Heart left ventricle (tissue), 16 donors: ENCODE measurements around the gene PLPP1. TPM values are rescaled to one million over a fixed set of nuclear protein-coding genes. Genes with fewer than 3 reads are reported as not detected.

Experiments used
- ATAC-seq, 4 donors: fragments of 200-7000 bp; cut with Tn5 transposase; one replicate each; pipeline ENCODE4 v1.9.1; 2020 to 2022; ENCODE audit warnings: moderate library complexity in 4 of 4, mild to moderate bottlenecking in 3 of 4, moderate number of reproducible peaks in 1 of 4
- DNase-seq, 5 donors: peaks; one replicate each; pipeline ENCODE4 v3.0.0-alpha.2; 2020
- H3K27ac ChIP-seq, 12 donors: fragments of 200-600 bp; sonication (generic) in 4 of 12; one replicate each; pipeline versions ENCODE4 v1.5.0 to v1.8.0; 2016 to 2022; ENCODE audit warnings: mild to moderate bottlenecking in 2 of 12
- H3K27me3 ChIP-seq, 9 donors: fragments of 200-600 bp; sonication (generic) in 2 of 9; one replicate each; pipeline versions ENCODE4 v1.5.1 to v1.8.0; 2016 to 2022; ENCODE audit warnings: mild to moderate bottlenecking in 3 of 9
- H3K36me3 ChIP-seq, 9 donors: fragments of 200-600 bp; sonication (generic) in 2 of 9; one replicate each; pipeline versions ENCODE4 v1.5.0 to v1.8.0; 2018 to 2022; ENCODE audit warnings: mild to moderate bottlenecking in 2 of 9
- H3K4me1 ChIP-seq, 12 donors: fragments of 200-600 bp; sonication (generic) in 4 of 12; one replicate each; pipeline versions ENCODE4 v1.5.0 to v1.8.0; 2016 to 2022; ENCODE audit warnings: mild to moderate bottlenecking in 3 of 12
- H3K4me3 ChIP-seq, 12 donors: fragments of 200-600 bp; sonication (generic) in 4 of 12; one replicate each; pipeline versions ENCODE4 v1.5.0 to v1.8.0; 2017 to 2022; ENCODE audit warnings: mild to moderate bottlenecking in 9 of 12, moderate library complexity in 4 of 12
- H3K9me3 ChIP-seq, 12 donors: fragments of 200-600 bp; sonication (generic) in 4 of 12; one replicate each; pipeline versions ENCODE4 v1.5.0 to v1.8.0; 2016 to 2022; ENCODE audit warnings: mild to moderate bottlenecking in 1 of 12
- POLR2A ChIP-seq, 2 donors: fragments of 450-650 bp; IDR thresholded peaks; one replicate each; pipeline ENCODE4 v1.6.1; 2017; ENCODE audit warnings: antibody characterized with exemption in 2 of 2, mild to moderate bottlenecking in 2 of 2, moderate library complexity in 2 of 2
- WGBS, 4 donors: extraction: QIAGEN DNeasy Blood & Tissue Kit in 2 of 4; methylation state at CpG; one replicate each; pipeline versions ENCODE4 v1.1.5 to v1.1.7; 2013 to 2018; 5-methylcytosine and 5-hydroxymethylcytosine counted together
- intact Hi-C, 10 donors: fragments of 100-400 bp; cut with DNase I; formaldehyde crosslinking; loops; one replicate each; pipeline versions ENCODE4 v1.11.1 to v1.14.2; 2022
- polyA plus RNA-seq, 2 donors: library from polyadenylated mRNA; stranded (reverse); fragments of 200-250 nt; gene quantifications; one replicate each; pipeline ENCODE4 v1.2.3, GENCODE V29; 2013
- total RNA-seq, 9 donors: library from RNA; depleted of rRNA in 2 of 9; stranded (reverse); fragments of >200 nt in 2 of 9; fragmentation: NEBNext Ultra II Directional in 3 of 9; extraction: Animal tissue kit (Norgen Biotek cat#: 25700) in 3 of 9; gene quantifications; one replicate each; pipeline versions ENCODE4 v1.1.0 to v1.2.4, GENCODE V29; 2016 to 2023
- TF ChIP-seq, protein P1 (sequence below), 12 donors: fragments of 200-600 bp; sonication (generic) in 4 of 12; IDR thresholded peaks; one replicate each; pipeline versions ENCODE4 v1.5.0 to v1.8.0; 2018 to 2022; ENCODE audit warnings: antibody characterized with exemption in 12 of 12, mild to moderate bottlenecking in 5 of 12
- donor health status: ischemic (EF 13 %, LVEDD 7.1; RV severe dilation, severe dysfunction).
- donor health status: healthy with polysubstance abuse.
- donor health status: DM: no; HTN: yes; CAD: no.
- donor health status: DM: no; HTN: no; CAD: no.
- donor health status: ischemic (EF 25% LVEDD 6.9; RV normal size, moderate dysfunction).
- donor health status: ischemic (EF 25% LVEDD 5.7; RV mildly dilated, moderate dysfunction).
- donor health status: healthy.
- donor health status: DM: yes; HTN: yes; CAD: no.
- donor health status: ischemic (EF 35%, LVEDD 5.7; RV mildly dilated, moderate dysfunction).
- donor health status: nonischemic (EF 11% LVEDD 7.7; RV severe dilation, severe dysfunction).
- donor health status: DM: yes; HTN: yes; CAD: no.
- donor health status: PGD.
- donor health status: ischemic (EF 29% LVEDD 5.4; RV normal size, mild dysfunction).
- donor health status: nonischemic (EF 23%, LVEDD 6.1; RV moderate dilation, normal function).

Gene PLPP1
- total and polyA plus RNA-seq, 11 donors: 64.9 to 223 (median 81.5) TPM

GRCh38 chr5:55570026-55570425 is 35.3 kb upstream of the PLPP1 start:
- TF ChIP-seq, protein P1, sequence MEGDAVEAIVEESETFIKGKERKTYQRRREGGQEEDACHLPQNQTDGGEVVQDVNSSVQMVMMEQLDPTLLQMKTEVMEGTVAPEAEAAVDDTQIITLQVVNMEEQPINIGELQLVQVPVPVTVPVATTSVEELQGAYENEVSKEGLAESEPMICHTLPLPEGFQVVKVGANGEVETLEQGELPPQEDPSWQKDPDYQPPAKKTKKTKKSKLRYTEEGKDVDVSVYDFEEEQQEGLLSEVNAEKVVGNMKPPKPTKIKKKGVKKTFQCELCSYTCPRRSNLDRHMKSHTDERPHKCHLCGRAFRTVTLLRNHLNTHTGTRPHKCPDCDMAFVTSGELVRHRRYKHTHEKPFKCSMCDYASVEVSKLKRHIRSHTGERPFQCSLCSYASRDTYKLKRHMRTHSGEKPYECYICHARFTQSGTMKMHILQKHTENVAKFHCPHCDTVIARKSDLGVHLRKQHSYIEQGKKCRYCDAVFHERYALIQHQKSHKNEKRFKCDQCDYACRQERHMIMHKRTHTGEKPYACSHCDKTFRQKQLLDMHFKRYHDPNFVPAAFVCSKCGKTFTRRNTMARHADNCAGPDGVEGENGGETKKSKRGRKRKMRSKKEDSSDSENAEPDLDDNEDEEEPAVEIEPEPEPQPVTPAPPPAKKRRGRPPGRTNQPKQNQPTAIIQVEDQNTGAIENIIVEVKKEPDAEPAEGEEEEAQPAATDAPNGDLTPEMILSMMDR (IDR thresholded peaks at IDR 0.05): no peak
- TF ChIP-seq POLR2A (IDR thresholded peaks at IDR 0.05): no peak
- intact Hi-C loops: loop anchor here in 2 of 10 donors (5.0 kb wide), 1 partner anchor 33 kb away; no protein-coding TSS in a partner anchor
- no peaks in the 10 kb centered on the region for H3K36me3 ChIP-seq
- ATAC-seq (no peak), DNase-seq (no peak)
- peaks cover 0 to 17% (median 8%) of the 10 kb centered on the region in 12 donors for H3K4me1 ChIP-seq
- peak overlapping the region in 2 of 12 donors; percentile 21 to 73 for H3K27ac ChIP-seq
- 66 to 92% (median 71%) methylated on average over 2 of the region's 2 CpGs for WGBS, 4 donors
- no peaks in the 10 kb centered on the region for H3K9me3 ChIP-seq
- H3K27me3 ChIP-seq: no peaks in the 10 kb centered on the region
- H3K4me3 ChIP-seq: no peak overlapping the region

GRCh38 chr5:55569513-55569865 is 34.7 kb upstream of the PLPP1 start:
- Histone ChIP-seq H3K27me3 (no peaks in the 10 kb centered on the region), H3K4me1 (peaks cover 0 to 17% (median 8%) of the 10 kb centered on the region in 12 donors), H3K36me3 (no peaks in the 10 kb centered on the region), H3K27ac (peak overlapping the region in 7 of 12 donors; percentile 0 to 77 (median 27)), H3K4me3 (no peak overlapping the region), H3K9me3 (no peaks in the 10 kb centered on the region)
- peak in 1 of 4 donors; percentile 39 for ATAC-seq
- WGBS, 4 donors: 69 to 89% (median 70%) methylated on average over 3 of the region's 3 CpGs
- intact Hi-C loops: no loop called here
- DNase-seq: no peak
- TF ChIP-seq POLR2A (IDR thresholded peaks at IDR 0.05): no peak
- TF ChIP-seq, protein P1 (IDR thresholded peaks at IDR 0.05): no peak

- H3K4me3 ChIP-seq: no peak overlapping the region
- DNase-seq: no peak
- intact Hi-C loops: no loop called here
- no peak for TF ChIP-seq POLR2A (IDR thresholded peaks at IDR 0.05)
- TF ChIP-seq, protein P1 (IDR thresholded peaks at IDR 0.05): no peak
- no peak for ATAC-seq
- H3K36me3 ChIP-seq: no peaks in the 10 kb centered on the region
- 79 to 87% (median 83%) methylated on average over 15 of the region's 15 CpGs for WGBS, 4 donors
- H3K9me3 ChIP-seq: no peaks in the 10 kb centered on the region
- H3K27ac ChIP-seq: peak overlapping the region in 10 of 12 donors; percentile 0 to 77 (median 28)
- H3K27me3 ChIP-seq: no peaks in the 10 kb centered on the region
- H3K4me1 ChIP-seq: peaks cover 0 to 17% (median 8%) of the 10 kb centered on the region in 12 donors
Observed at GRCh38 chr5:55568654-55569512, 34.1 kb upstream of the PLPP1 start.

DNA sequence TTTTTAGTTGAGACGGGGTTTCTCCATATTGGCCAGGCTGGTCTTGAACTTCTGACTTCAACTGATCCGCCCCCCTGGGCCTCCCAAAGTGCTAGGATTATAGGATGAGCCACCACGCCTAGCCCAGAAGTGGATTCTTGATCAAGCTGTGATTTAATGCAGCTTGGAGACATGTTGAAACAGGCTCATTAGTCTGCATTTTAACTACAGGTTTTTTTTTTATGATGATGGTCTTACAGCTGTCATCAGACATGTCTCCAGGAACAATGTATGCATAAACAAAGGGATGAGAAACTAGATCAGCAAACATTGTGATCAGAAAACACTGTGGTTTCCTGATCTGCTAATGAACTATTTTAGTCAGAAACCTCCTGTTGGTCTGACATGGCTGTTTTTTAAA is 30.0 kb upstream of the PLPP1 start:
- peaks cover 0 to 16% (median 7%) of the 10 kb centered on the region in 12 donors for H3K4me1 ChIP-seq
- H3K27me3 ChIP-seq: no peaks in the 10 kb centered on the region
- no peaks in the 10 kb centered on the region for H3K9me3 ChIP-seq
- H3K4me3 ChIP-seq: no peak overlapping the region
- no peak for DNase-seq
- no peak for ATAC-seq
- TF ChIP-seq, protein P1 (IDR thresholded peaks at IDR 0.05): no peak
- no peak for TF ChIP-seq POLR2A (IDR thresholded peaks at IDR 0.05)
- whole genome bisulfite sequencing, 4 donors: 93 to 100% (median 97%) methylated on average over 3 of the region's 3 CpGs
- intact Hi-C loops: no loop called here
- H3K27ac ChIP-seq: no peak overlapping the region
- H3K36me3 ChIP-seq: no peaks in the 10 kb centered on the region
